ENCODE measurements around the gene GCNT2.
"Not testable (repeated sequence)": the region's sequence is repeated elsewhere in the genome, so short reads cannot be mapped to it uniquely, and the experiment has no call there.

GCNT2 gene

GRCh38 chr6:10521104-10521808, at the start of gene GCNT2:
Gene GCNT2 (plus strand): TSS chr6:10521351. CDS start chr6:10528912, 7,561 bp downstream.
- DNase-seq (ENCODE audit: low spot score): no peak

- DNase-seq (ENCODE audit: low spot score): no peak
Observed at GRCh38 chr6:10472634-10473033, 48.5 kb upstream of the GCNT2 start.

- peak; percentile 21 for DNase-seq (ENCODE audit: low spot score)
Observed at GRCh38 chr6:10478187-10479040, 42.7 kb upstream of the GCNT2 start.

GRCh38 chr6:10479939-10480700, 41.0 kb upstream of the GCNT2 start:
- DNase-seq (ENCODE audit: low spot score): no peak

- no peak for DNase-seq (ENCODE audit: low spot score)
Observed at GRCh38 chr6:10481101-10481500, 40.0 kb upstream of the GCNT2 start.

- no peak for DNase-seq (ENCODE audit: low spot score)
Observed at GRCh38 chr6:10482636-10483257, 38.4 kb upstream of the GCNT2 start.

GRCh38 chr6:10484912-10485311, 36.2 kb upstream of the GCNT2 start:
- DNase-seq (ENCODE audit: low spot score): no peak

GRCh38 chr6:10485406-10485805, 35.7 kb upstream of the GCNT2 start:
- no peak for DNase-seq (ENCODE audit: low spot score)

GRCh38 chr6:10486215-10486614, 34.9 kb upstream of the GCNT2 start:
- no peak for DNase-seq (ENCODE audit: low spot score)

GRCh38 chr6:10486944-10487588, 34.1 kb upstream of the GCNT2 start:
- DNase-seq (ENCODE audit: low spot score): not testable (repeated sequence)

GRCh38 chr6:10487668-10488327, 33.4 kb upstream of the GCNT2 start:
- no peak for DNase-seq (ENCODE audit: low spot score)

- DNase-seq (ENCODE audit: low spot score): no peak
Observed at GRCh38 chr6:10491463-10491862, 29.7 kb upstream of the GCNT2 start.

GRCh38 chr6:10491905-10492304, 29.2 kb upstream of the GCNT2 start:
- DNase-seq (ENCODE audit: low spot score): not testable (repeated sequence)

- no peak for DNase-seq (ENCODE audit: low spot score)
Observed at GRCh38 chr6:10495029-10495428, 26.1 kb upstream of the GCNT2 start.

GRCh38 chr6:10505529-10505928, 15.6 kb upstream of the GCNT2 start:
- no peak for DNase-seq (ENCODE audit: low spot score)

- DNase-seq (ENCODE audit: low spot score): no peak
Observed at GRCh38 chr6:10507298-10507697, 13.9 kb upstream of the GCNT2 start.

GRCh38 chr6:10507715-10508114, 13.4 kb upstream of the GCNT2 start:
- no peak for DNase-seq (ENCODE audit: low spot score)

- DNase-seq (ENCODE audit: low spot score): peak; percentile 75
Observed at GRCh38 chr6:10510592-10511367, 10.4 kb upstream of the GCNT2 start.

GRCh38 chr6:10511477-10511876, 9.7 kb upstream of the GCNT2 start:
- no peak for DNase-seq (ENCODE audit: low spot score)

- no peak for DNase-seq (ENCODE audit: low spot score)
Observed at GRCh38 chr6:10513544-10513943, 7.6 kb upstream of the GCNT2 start.
